SW 1271 (cell line): ENCODE data around the gene GIPR.
"Not testable (repeated sequence)": the region's sequence is repeated elsewhere in the genome, so short reads cannot be mapped to it uniquely, and the experiment has no call there.

Experiments
- DNase-seq, 2 experiments: peaks; one replicate each; lab custom pipeline; 2025; lab: John Stamatoyannopoulos, UW

Gene GIPR, protein sequence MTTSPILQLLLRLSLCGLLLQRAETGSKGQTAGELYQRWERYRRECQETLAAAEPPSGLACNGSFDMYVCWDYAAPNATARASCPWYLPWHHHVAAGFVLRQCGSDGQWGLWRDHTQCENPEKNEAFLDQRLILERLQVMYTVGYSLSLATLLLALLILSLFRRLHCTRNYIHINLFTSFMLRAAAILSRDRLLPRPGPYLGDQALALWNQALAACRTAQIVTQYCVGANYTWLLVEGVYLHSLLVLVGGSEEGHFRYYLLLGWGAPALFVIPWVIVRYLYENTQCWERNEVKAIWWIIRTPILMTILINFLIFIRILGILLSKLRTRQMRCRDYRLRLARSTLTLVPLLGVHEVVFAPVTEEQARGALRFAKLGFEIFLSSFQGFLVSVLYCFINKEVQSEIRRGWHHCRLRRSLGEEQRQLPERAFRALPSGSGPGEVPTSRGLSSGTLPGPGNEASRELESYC

DNA sequence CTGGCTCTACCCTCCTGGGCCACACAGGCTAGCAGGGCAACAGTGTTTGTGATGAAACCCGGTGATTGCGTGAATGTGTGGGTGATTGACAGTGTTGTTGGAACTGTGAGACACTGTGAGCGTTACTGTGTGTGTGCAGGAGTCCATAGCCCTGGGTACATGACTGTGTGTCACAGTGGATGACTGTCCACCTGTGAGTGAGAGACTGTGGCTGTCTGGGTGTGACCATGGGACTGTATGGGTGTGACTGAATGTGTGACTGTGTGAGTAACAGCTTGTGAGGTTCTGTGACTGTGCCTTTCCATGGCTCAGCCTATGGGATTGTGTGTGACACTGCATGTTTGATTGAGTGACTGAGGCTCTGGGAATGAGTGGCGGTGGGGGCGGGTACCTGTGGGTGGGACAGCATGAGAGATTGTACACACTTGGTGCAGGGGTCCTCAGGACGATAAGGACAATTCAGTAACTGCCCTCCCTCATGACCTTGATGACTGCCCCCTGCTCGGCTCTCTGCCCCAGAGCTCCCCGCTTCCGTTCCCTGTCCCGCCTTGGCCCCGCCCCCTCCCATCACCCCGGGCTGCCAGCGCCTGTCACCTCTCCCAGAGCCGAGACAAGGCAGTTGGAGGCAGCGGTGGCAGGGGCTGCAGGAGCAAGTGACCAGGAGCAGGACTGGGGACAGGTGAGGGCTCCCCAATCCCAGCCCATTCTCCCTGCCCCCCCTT, at the start of gene GIPR:
Gene GIPR (plus strand): TSS at position 602 of the 722 bp plus-strand sequence. CDS start 1,300 bp downstream, outside the sequence.
- peak in 1 of 2 experiments; percentile 37 for DNase-seq

DNA sequence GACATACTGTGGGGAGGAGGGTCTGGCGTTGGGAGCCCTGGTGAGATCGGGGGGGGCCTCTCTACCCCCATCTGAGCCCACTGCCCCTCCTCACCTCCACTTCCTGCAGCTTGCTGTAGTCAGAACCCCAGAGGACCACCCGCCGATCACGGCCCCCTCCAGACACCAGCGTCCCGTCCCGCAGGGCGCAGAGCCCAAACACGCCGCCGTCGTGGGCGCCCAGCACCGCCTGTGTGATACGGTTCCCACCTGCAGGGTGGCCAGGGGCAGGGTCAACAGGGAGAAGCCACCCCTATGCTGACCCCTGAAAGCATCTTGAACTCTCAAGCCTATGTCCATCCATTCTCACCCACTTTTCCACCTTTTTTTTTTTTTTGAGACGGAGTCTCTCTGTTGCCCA, 46.6 kb upstream of the GIPR start:
- no peak for DNase-seq

DNA sequence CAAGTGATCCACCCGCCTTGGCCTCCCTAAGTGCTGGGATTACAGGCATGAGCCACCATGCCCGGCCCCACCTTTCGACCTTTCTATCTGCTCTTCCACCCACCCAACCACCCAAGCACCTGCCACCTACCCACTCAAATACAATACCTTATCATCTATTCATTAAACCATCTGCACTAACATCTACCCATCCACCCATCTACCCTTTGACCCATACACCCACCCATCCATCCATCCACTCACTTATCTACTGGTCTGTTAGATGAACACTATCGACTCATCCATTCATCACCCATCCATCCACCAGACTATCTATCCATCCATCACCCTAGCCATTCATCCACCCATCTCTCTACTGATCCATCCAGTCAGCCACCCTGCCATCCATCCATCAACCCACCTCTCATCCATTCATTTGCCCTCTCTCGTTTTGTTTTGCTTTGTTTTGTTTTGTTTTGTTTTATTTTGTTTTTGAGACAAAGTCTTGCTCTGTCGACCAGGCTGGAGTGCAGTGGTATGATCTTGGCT, 46.0 kb upstream of the GIPR start:
- DNase-seq = no peak

DNA sequence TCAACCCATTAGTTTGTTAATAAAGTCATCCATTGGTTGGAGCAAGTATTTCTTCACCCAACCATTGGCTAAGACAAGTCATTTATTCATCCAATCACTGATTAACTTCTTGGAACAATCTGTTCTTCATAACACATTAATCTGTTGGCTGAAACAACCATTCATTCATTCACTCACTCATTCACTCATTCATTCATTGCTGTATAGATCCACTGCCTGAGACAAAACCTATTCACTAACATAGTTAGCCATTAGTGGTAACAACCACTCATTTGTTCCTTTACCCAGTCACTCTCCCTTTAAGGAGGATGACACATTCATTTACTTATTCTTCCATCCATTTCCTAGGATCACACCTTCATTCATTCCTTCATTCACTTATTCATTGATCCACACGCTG, 44.0 kb upstream of the GIPR start:
- no peak for DNase-seq

DNA sequence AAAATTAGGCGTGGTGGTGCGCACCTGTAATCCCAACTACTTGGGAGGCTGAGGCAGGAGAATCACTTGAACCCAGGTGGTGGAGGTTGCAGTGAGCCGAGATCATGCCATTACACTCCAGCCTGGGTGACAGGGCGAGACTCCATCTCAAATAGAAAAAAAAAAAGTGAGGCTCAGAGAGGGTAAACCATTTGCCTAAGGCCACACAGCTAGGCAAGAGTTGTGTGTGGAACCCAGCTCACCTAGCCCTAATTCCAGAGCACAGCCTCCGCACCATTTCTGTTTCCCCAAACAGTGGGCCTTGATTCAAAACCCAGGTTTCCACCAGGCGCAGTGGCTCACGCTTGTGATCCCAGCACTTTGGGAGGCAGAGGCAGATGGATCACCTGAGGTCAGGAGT, 39.8 kb upstream of the GIPR start:
- DNase-seq = not testable (repeated sequence)

DNA sequence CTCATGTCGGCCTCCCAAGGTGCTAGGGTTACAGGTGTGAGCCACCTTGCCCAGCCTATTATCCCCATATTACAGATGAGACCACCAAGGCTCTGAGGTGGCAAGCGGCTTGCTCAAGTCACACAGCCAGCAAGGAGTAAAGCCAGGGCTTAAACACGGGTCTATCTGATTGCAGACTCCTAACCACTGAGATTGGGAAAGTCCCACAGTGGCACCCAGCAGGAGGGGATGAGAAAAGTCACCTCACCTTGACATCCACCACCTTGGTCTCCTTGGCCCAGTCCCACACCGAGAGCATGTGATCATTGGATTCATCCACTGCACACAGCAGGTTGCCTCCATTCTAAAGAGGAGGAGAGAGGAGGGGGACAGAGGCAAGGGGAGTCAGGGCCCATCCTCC, 38.3 kb upstream of the GIPR start:
- DNase-seq = no peak

DNA sequence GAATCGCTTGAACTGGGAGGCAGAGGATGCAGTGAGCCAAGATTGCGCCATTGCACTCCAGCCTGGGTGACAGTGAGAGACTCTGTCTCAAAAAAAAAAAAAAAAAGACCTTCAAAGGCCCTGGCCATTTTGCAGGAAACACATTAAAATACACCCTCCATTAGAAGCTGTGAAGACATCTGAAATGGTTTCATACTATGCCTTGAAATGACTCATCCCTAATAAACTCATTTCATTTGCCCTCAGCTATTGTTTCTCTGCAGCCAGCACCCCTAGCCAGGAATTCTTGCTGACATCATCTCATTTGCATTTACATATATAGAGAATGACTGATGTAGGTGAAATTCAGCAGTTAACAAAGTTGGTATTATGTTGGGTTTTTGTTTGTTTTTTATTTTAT, 37.6 kb upstream of the GIPR start:
- peak in 1 of 2 experiments; percentile 68 for DNase-seq

DNA sequence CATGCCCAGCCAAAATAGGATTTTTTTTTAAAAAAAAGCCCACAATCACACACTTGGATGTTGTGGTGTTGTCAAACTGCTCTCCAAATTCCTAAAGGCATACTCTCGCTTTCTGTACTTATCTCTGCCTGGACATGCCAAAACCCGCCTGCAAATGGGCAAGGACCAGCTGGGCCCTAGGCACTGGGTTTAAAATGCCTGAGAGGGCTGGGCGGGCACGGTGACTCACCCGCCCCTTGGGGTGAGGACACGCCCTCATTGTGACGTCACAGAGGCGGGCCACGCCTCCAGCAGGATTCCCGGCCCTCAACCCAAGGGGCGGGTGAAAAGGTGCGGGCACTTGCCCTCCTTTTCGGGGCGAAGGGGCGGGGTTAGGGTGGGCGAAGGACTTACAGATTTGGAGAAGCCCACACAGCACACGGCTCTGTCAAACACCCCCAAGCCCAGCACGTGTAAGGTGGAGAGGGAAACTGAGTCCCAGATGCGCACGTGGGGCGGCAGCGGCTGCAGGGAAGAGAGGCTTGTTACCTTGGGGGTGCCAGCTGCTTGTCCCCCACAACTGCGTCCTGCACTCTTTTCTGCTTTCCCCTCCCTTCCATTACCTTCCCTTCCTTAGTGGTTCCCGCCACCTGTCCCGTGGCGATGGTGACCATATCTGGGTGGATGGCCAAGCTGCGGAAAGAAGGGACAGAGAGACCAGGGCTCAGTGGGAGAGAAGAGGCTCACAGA, 35.4 kb upstream of the GIPR start:
- peak in 1 of 2 experiments; percentile 52 for DNase-seq

DNA sequence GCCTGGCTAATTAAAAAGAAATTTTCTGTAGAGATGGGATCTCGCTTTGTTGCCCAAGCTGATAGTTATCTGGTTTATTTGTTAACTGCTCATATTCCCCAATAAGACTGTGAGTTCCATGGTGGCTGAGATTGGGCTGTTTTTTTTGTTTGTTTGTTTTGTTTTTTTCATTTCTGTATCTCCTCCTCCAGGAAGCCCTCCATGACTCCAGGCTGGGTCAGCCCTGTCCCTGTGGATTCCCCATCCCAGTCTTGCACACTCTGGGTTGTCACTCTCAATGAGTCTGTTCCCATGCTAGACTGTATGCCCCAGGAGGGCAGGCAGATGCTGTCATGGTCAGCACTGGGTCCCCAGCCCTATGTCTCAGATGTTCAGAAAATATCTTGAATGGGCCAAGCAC, 31.7 kb upstream of the GIPR start:
- no peak for DNase-seq

DNA sequence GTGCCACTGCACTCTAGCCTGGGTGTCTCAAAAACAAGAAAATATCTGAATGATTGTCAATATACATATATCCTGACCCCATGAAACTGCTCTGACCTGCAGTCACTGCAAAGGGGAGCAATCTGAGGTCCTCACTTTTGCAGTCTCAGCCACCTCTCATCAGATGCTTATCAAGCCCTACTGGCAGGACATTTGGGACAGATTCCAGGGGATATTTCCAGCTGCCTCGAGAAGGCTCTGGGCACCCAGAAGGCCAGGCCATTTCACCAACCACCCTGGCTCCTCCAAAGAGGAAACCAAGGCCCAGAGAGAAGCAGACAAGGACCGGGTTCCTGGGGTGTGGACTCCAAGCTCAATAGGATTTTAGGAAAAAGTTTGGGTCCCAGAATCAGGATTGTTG, 31.1 kb upstream of the GIPR start:
- DNase-seq = no peak

DNA sequence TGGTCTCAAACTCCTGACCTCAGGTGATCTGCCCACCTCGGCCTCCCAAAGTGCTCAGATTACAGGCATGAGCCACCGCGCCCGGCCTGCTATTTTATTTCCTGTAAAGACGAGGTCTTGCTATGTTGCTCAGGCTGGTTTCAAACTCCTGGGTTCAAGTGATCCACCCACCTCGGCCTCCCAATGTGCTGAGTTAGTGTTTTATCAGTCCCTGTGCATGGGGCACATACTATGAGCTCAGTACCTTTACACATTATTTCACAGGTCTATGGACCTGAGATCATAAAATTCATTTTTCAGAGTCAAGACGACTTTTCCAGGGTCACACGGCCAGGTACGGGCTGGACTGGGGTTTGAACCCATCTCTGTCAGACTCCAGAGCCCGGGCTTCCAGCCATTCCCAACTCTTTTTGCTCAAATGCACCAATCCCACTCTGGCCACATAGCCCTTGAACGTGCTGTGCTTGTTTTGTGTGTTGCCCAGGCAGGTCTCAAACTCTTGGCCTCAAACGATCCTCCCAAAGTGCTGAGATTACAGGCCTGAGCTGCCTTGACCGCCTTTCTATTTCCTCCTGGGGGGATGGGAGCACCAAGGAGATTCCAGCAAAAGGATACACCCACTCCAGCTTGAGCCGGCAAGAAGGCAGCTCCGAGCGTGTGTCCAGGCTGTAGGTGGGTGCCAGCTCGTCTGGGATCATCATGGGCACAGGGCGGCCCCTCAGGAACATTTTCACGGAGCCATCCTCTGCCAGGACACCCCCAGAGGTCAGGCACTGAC, 29.9 kb upstream of the GIPR start:
- no peak for DNase-seq

DNA sequence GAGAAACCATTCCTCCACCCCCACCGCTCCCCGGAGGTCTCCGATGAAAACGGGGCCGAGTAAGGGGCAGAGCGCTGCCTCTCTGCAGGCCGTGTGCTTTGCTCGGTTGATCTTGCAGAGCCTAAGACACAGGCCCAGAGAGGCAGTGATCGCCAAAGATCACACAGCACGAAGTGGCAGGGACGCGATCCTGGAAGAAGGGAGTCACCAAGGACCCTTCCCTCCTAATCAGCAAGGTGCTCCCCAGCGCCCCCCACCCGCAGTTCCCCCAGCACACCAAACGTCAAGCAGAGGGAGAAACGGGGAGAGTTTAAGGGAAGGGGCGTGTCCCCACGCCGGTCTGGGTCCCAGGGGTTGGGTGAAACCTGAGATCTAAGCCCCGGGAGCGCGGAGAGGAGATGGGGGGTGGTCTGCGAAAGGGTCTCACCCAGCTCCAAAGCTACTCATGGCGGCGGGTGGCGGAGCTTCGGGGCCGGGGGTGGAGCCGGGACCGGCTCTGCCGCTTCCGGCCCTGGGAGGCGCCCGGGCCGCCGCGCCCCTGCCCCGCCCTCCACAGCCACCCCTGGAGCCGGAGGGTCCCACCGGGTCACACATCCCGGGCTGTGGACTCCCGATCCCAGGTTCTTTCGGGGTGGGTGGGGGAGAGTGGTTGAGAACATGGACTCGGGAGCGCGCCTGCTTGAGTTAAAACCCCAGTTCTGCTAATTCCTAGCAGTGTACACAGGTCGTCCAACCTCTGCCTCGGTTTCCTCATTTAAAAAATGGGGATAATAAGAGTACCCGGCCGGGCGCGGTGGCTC, 28.9 kb upstream of the GIPR start, which contains the start of gene EML2:
Gene EML2 (minus strand): TSS at position 468 of the 800 bp plus-strand sequence. CDS start 21 bp downstream, at position 447.
- DNase-seq = no peak

DNA sequence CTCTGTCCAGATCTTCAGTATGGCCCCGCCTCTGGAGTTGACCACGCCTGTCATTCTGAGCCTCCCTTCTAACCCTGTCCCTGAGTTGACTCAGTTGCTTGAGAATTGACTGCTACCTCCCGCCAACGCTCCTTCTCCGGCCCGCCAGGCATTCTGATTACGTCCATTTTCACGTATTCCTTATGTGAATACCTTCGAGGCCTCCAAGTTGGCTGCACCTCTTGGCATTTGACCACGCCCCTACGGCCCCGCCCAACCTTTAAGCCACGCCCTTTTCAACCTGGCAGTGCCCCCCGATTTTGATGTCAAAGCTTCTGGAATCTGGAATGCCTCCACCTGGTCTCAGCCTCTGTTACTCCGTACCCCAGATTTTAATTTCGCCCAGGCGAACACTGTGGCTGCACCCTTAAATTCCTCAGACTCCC, 27.2 kb upstream of the GIPR start:
- no peak for DNase-seq

DNA sequence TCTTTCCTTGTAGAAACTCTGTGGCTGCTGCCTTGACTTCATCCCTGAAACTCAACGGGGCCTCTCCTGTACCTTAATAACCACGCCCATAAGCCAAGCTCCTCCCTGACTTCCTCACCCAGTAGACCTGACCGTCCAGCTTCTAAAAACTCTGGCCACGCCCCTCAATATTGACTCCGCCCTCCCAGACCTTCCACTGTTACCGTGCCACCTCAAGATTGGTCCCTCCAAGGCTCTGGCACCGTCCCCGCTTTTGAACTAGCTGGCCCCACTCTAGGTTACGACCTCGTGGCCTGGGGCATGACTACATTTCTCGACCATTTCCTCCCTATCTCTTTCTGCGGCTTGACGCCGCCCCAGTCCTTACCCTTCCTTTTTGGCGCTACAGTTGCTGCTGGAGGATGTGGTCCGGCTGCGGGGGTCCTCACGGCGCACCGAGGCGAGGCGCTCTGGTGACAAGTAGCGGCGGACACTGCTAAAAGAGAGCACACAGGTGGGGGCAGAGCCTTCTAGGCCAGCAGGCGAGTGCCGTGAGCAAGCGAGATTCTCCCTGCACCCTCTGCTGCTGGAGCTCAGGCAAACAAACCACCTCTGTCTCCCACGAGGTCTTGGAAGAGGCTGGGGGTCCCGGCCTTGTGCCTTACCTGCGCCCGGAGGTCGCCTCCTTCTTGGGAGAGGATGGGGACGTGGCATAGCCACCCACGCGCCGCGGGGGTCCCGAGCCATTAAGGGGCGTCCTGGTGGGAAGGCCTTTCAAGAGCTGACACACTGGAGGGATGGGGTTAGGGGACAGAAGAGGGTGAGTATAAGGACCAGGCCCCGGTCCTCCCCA, 26.5 kb upstream of the GIPR start:
- DNase-seq = peak; percentile 82 to 93

DNA sequence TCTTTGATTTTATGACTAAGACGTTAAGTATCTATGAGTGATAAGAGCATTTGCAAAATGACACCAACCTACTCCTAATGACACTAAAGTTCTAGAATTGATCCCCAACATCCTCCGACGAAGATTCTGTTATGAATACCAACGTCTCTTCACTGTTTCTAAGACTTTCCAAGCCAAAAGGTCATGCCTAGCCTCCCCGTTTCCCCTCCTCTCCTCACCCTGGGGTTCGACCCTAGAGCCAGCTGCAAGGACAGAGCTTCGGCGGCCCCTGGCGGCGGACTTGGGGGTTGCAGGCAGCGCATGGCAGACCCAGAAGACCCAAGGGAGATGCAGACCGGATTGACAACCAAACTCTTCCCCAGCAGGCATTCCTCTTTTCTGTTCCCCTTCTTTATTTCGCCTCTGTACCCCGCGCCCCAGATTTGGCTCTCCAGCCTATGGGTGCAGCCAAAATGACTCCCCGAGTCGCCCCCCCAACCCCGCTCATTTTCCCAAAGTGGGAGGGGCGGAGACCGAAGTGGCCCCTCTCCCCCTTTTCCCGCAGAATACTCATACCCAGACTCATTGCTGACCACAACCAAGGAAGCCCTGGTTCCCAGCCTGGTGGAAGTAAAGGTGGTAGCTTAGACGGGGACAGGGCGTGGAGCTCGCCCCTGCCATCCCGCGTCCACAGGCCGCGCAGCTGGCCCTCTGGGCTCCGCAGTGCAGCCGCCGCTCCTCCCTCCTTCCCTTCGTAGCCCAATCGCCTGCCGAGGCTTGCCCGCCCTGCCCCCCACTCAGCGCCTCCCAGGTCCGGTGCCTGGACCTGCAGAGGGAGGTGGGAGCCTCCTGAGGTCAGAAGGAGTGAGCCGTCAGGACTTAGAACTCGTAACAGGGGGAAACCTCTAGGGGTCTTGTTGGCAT, 24.7 kb upstream of the GIPR start:
- DNase-seq = peak in 1 of 2 experiments; percentile 60

DNA sequence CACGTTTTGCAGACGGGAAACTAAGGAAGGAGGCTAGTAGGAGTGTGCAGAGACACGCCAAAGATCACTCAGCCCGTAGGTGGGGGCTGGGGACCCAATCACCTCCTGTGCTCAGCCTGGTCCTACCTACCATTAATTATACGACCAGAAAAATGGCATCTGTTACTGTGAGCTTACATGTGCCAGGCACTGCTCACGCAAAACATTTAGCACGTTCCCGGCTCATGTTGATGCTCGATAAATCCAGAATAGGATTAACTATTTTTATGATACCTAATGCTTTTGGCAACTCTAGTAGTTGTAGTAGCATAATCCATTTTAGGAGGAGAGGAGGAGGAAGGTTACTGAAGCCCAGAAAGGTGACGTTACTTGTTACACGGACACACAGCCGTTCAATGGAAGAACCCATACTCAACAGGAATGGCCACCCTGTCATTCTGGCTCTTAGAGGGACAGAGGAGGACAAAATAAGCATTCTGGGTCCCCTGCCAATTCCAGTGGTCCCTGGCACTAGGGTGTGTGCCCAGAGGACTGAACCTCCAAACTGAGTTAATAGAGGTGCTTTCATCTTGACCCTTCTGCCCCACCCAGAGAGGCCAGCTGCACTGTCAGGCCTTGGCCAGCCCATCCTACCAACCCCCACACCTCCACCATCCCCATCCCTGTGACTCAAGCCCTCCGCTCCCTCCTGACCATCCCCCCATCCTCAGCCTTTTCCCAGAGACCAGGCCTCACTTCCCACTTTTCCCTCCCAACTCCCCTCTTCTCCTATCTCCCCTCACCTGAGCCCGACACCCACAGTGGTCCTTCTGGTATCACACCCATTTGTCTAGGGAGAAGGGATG, 23.9 kb upstream of the GIPR start:
- no peak for DNase-seq

DNA sequence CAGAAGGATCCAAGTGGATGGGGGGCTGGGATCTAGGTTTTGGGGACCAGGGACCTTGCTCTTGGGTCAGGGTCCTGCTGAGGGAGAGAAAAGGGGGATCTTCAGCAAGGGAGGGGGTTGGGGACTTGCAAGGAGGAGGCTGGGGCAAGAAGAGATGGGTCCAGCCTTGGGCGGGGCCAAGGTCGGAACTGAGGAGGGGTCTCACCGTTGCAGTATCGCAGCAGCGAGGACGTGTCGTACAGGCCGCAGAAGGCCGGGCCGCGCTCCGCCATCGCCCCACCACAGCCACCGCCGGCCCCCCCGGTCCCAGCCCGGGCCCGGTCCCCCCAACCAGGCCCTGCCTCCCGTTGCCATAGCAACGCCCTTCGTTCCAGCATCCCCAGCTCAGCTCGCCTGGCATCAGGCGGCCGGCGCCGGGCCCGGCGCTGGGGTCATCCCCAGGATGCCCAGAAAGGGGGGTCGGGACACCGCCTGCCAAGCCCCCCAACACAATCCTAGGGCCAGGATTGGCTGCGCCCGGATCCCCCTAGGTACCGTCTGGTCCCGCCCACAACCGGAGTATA, 22.9 kb upstream of the GIPR start:
- no peak for DNase-seq
